K562 (cell line): ENCODE measurements around the gene SYCP2.

Experiments
- CTCF ChIP-seq, 3 experiments: IDR thresholded peaks in 2 of 3; conservative IDR thresholded peaks in 1 of 3; 2 replicates each; pipeline ENCODE4 v1.5.1; 2011 to 2012; ENCODE audit warnings: low read length in 3 of 3, mild to moderate bottlenecking in 3 of 3, control low read depth in 2 of 3, improper control_type of control experiment in 1 of 3, inconsistent platforms in 1 of 3, low read depth in 1 of 3, mixed read lengths in 1 of 3, moderate library complexity in 1 of 3; ENCODE audit not compliant: insufficient read depth in 2 of 3
- E4F1 ChIP-seq: fragments of 250-450 bp; sonication (Bioruptor Pico); IDR thresholded peaks from 2 replicates; pipeline ENCODE4 v1.5.0; 2021; ENCODE audit warnings: mild to moderate bottlenecking, borderline replicate concordance
- FOSL1 ChIP-seq: fragments of 200-800 bp; sonication (Bioruptor generic); conservative IDR thresholded peaks from 2 replicates; pipeline ENCODE4 v1.6.1; 2016; ENCODE audit warnings: missing genetic modification characterization, missing compliant biosample characterization
- THRAP3 ChIP-seq: fragments of 450-650 bp; IDR thresholded peaks from 2 replicates; pipeline ENCODE4 v1.6.1; 2016; ENCODE audit warnings: mild to moderate bottlenecking, inconsistent platforms, borderline replicate concordance
- ZNF174 ChIP-seq: fragments of 250-450 bp; sonication (Bioruptor Pico); IDR thresholded peaks from 2 replicates; pipeline ENCODE4 v1.4.0; 2020; ENCODE audit warnings: mild to moderate bottlenecking

- TF ChIP-seq CTCF (IDR thresholded peaks at IDR 0.05 in 2 of 3, conservative IDR thresholded peaks at IDR 0.05 in 1 of 3; ENCODE audit: insufficient read depth in 2 of 3, low read depth in 1 of 3, low read length in 3 of 3) (no peak), E4F1 (CRISPR knock-in tag) (no peak), FOSL1 (tag) (no peak), THRAP3 (no peak), ZNF174 (CRISPR knock-in tag) (no peak)
These were observed 31.0 kb downstream of the SYCP2 start for GRCh38 chr20:59902470-59902869.
